HG03457 (cell line): Measurements from ENCODE around the gene POLD4.
"Not testable (repeated sequence)": the region's sequence is repeated elsewhere in the genome, so short reads cannot be mapped to it uniquely, and the experiment has no call there.

ENCODE experiments used
- ATAC-seq: cut with Tn5 transposase; IDR thresholded peaks from one replicate; pipeline ENCODE4 v1.9.1; 2021; ENCODE audit warnings: moderate number of reproducible peaks; ENCODE audit not compliant: unreplicated experiment

POLD4 gene

GRCh38 chr11:67353317-67354074 lies at the start of gene POLD4:
Gene POLD4 (minus strand): TSS chr11:67353546. CDS start chr11:67353399, 147 bp downstream.
- ATAC-seq: peak; percentile 57

DNA sequence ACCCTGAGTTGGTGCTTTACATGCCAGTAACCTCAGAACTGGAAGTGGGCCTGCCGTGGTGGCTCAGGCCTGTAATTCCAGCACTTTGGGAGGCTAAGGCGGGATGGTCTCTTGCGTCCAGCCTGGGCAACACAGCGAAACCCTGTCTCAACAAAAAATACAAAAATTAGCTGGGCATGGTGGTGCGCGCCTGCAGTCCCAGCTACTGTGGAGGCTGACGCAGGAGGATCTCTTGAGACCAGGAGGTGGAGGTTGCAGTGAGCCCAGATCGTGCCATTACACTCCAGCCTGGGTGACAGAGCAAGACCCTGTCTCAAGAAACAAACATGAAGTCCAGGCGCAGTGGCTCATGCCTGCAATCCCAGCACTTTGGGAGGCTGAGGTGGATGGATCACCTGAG lies 49.7 kb upstream of the POLD4 start:
- not testable (repeated sequence) for ATAC-seq

GRCh38 chr11:67402192-67402839 lies 49.0 kb upstream of the POLD4 start:
- ATAC-seq: not testable (repeated sequence)

DNA sequence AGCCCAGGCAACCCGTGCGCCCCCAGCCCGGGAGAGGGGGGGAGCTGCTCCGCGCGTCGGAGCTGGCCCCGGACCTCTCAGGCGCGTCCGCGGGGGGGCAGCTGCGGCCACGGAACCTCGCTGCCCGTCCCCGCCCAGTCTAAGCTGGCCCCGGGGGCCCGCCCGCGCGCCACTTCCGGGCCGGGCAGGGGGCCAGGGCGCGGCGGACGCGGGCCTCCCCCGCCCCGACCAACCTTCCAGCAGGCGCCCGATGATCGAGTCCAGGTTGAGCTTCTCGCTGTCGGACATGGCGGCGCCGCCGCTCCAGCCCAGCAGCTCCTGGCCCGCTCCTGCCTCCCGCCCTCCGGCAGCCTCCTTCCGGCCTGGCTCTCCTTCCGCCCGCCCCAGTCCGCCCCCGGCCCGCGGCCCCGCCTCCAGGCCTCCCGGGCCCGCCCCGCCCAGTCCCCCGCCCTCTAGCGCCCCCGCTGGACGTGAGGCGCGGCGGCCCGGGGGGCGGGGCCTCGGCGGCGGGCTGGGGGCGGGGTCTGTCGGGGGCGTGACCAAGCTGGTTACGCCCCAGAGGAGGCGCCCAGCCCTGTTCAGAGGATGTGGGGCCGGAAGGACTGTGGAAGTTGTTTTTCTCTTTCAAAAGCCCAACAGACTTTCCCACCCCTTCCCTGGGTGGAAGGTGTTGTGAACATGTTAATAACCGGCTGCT lies 48.3 kb upstream of the POLD4 start, which contains the start of gene PPP1CA:
Gene PPP1CA, minus strand, starts transcription at position 364 of the 697 bp plus-strand sequence. Its CDS starts 76 bp downstream, at position 288.
- peak; percentile 49 for ATAC-seq

- peak; percentile 12 for ATAC-seq
Measured at GRCh38 chr11:67400942-67401494, 47.7 kb upstream of the POLD4 start.

- ATAC-seq: no peak
Measured at GRCh38 chr11:67400251-67400941, 47.0 kb upstream of the POLD4 start.

GRCh38 chr11:67398661-67399563 lies 45.6 kb upstream of the POLD4 start:
- no peak for ATAC-seq

GRCh38 chr11:67397986-67398660 lies 44.8 kb upstream of the POLD4 start:
- no peak for ATAC-seq

GRCh38 chr11:67397536-67397935 lies 44.2 kb upstream of the POLD4 start:
- no peak for ATAC-seq

- no peak for ATAC-seq
Measured at GRCh38 chr11:67396587-67397389, 43.4 kb upstream of the POLD4 start.

- ATAC-seq: no peak
Measured at GRCh38 chr11:67396259-67396581, 42.9 kb upstream of the POLD4 start.

GRCh38 chr11:67395555-67396258 lies 42.4 kb upstream of the POLD4 start:
- ATAC-seq: no peak

DNA sequence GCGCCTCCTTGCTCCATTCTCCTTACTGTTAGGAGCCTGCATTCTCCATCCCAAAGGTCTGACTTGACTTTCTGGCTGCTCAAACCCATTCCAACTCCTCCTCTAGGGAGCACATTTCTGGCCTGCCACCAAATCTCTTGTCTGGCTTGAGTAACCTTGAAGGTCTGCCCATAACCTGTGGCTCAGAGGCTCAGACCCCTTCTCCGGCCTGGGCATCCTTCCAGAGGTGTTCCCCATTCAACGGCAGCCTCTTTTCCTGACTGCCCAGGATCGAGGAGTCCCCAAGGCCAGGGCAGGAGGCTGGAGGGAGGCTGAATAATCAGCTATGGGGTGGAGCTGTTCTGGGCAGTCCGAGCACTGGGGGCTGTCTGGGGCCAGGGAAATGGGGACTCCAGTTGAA lies 40.6 kb upstream of the POLD4 start:
- ATAC-seq: no peak

GRCh38 chr11:67393437-67393836 lies 40.1 kb upstream of the POLD4 start:
- ATAC-seq: no peak

- ATAC-seq: no peak
Measured at GRCh38 chr11:67392183-67392715, 38.9 kb upstream of the POLD4 start.

DNA sequence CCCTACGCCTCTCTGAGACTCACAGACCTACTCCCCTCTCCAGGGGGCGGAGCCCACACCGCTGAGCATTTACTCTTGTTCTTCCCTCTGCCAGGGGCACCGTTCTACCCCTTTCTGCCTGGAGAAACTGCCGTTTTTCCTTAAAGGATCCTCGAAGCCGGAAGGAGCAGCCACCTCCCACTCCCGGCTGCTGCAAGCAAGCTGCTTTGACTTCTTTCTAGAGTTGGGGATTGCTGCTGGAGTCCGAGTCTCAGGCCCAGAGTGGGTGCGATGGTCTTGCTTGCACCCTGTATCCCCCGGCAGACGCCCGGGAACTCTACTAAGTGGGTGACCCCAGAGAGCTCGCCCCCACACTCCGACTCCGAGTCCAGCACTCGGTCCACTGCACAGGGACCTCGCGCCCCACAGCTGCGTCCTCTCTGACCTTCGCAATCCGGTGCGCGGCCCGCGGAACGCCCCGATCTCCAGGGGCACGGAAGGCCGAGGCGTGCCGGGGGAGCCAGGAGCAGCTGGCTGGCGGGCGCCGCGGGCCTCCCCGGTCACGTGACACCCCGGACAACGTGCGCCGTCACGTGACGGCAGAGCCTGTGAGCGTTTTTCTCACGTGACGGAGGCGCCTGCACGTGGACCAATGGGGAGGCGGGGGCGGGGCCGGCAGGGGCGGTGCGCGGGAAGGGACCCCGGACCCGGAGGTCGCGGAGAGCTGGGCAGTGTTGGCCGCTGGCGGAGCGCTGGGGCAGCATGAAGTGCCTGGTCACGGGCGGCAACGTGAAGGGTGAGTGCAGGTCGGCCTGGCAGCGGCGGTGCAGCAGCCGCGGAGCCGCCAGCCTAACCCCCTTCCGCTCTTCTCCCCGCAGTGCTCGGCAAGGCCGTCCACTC lies 38.2 kb upstream of the POLD4 start, which contains the start of gene RAD9A:
Gene RAD9A, plus strand, starts transcription at position 683 of the 879 bp plus-strand sequence. Its CDS starts 59 bp downstream, at position 742.
- ATAC-seq: peak; percentile 38

GRCh38 chr11:67390947-67391303 lies 37.6 kb upstream of the POLD4 start:
- no peak for ATAC-seq
